IMR-90 (cell line): ENCODE measurements around the gene FLVCR2. TPM values are rescaled to one million over a fixed set of nuclear protein-coding genes. Genes with fewer than 3 reads are reported as not detected.

Experiments
- ATAC-seq: fragments of 200-7000 bp; cut with Tn5 transposase; 2 replicates; pipeline ENCODE4 v1.9.1; 2020; ENCODE audit warnings: low read depth, mild to moderate bottlenecking, moderate library complexity
- BruUV-seq: library from RNA; stranded (reverse); fragments of 400-500 nt; replicated peaks from 2 replicates; lab custom pipeline; 2021; lab: Mats Ljungman, UMichigan
- CTCF ChIA-PET: fragments of 300-600 bp; formaldehyde crosslinking; extraction: SDS; loops from one replicate; lab custom pipeline; 2021; ENCODE audit warnings: antibody characterized with exemption; lab: Yijun Ruan, JAX
- POLR2A ChIA-PET: fragments of 300-600 bp; sonication (Branson Sonifier 250); formaldehyde crosslinking; loops from one replicate; lab custom pipeline; 2022; ENCODE audit warnings: antibody characterized with exemption; ENCODE audit not compliant: unreplicated experiment; lab: Charles Lee
- DNase-seq: peaks from one replicate; pipeline ENCODE4 v3.0.0; 2013
- H2AFZ ChIP-seq: replicated peaks from 2 replicates; pipeline ENCODE3; 2013; ENCODE audit warnings: low read length, mild to moderate bottlenecking; ENCODE audit not compliant: poor library complexity
- H2AK5ac ChIP-seq: 2 replicates; pipeline ENCODE4 v1.6.1; 2013; ENCODE audit warnings: low read depth, low read length, inconsistent platforms
- H2AK9ac ChIP-seq: replicated peaks from 2 replicates; pipeline ENCODE3; 2013; ENCODE audit warnings: mild to moderate bottlenecking, low read depth, low read length, moderate library complexity; ENCODE audit not compliant: poor library complexity
- H2BK120ac ChIP-seq: 2 replicates; pipeline ENCODE4 v1.6.1; 2013; ENCODE audit warnings: low read depth, low read length, inconsistent platforms
- H2BK15ac ChIP-seq: 3 replicates; pipeline ENCODE4 v1.6.1; 2013; ENCODE audit warnings: low read depth, low read length, inconsistent platforms
- H2BK20ac ChIP-seq: 2 replicates; pipeline ENCODE4 v1.6.1; 2013; ENCODE audit warnings: low read depth, mild to moderate bottlenecking, inconsistent platforms, low read length, moderate library complexity
- H2BK5ac ChIP-seq: 2 replicates; pipeline ENCODE4 v1.6.1; 2013; ENCODE audit warnings: mild to moderate bottlenecking, low read depth, low read length, inconsistent platforms; ENCODE audit not compliant: poor library complexity, severe bottlenecking
- H3K14ac ChIP-seq: replicated peaks from 2 replicates; pipeline ENCODE4 v1.6.1; 2013; ENCODE audit warnings: low read depth, low read length, inconsistent platforms
- H3K18ac ChIP-seq: 2 replicates; pipeline ENCODE4 v1.6.1; 2013; ENCODE audit warnings: low read depth, low read length, control low read depth
- H3K23ac ChIP-seq: 2 replicates; pipeline ENCODE4 v1.6.1; 2013; ENCODE audit warnings: low read depth, low read length, inconsistent platforms
- H3K27ac ChIP-seq: 2 replicates; pipeline ENCODE4 v1.5.1; 2013; ENCODE audit warnings: mild to moderate bottlenecking, control low read depth, low read length; ENCODE audit not compliant: insufficient read depth
- H3K27me3 ChIP-seq: 2 replicates; pipeline ENCODE4 v1.6.1; 2013; ENCODE audit warnings: low read length; ENCODE audit not compliant: control insufficient read depth, insufficient read depth
- H3K36me3 ChIP-seq: 2 replicates; pipeline ENCODE4 v1.6.1; 2013; ENCODE audit warnings: low read length, mixed read lengths; ENCODE audit not compliant: control insufficient read depth, insufficient read depth
- H3K4ac ChIP-seq: 2 replicates; pipeline ENCODE4 v1.6.1; 2013; ENCODE audit warnings: low read depth, low read length, inconsistent platforms
- H3K4me1 ChIP-seq: 2 replicates; pipeline ENCODE4 v1.6.1; 2013; ENCODE audit warnings: low read length, mixed read lengths; ENCODE audit not compliant: control insufficient read depth, insufficient read depth
- H3K4me2 ChIP-seq: 2 replicates; pipeline ENCODE4 v1.6.1; 2013; ENCODE audit warnings: low read depth, mild to moderate bottlenecking, control low read depth, low read length, moderate library complexity
- H3K4me3 ChIP-seq: 2 replicates; pipeline ENCODE4 v1.5.1; 2013; ENCODE audit warnings: low read depth, mild to moderate bottlenecking, control low read depth, low read length, moderate library complexity; ENCODE audit not compliant: insufficient read depth
- H3K56ac ChIP-seq: 2 replicates; pipeline ENCODE4 v1.6.1; 2013; ENCODE audit warnings: low read length, inconsistent platforms; ENCODE audit not compliant: insufficient read depth; ENCODE audit errors: extremely low read depth
- H3K79me1 ChIP-seq, 2 experiments: 2 replicates each; pipeline ENCODE4 v1.6.1; 2013; ENCODE audit warnings: low read length in 2 of 2, inconsistent platforms in 1 of 2, low read depth in 1 of 2
- H3K9ac ChIP-seq: 2 replicates; pipeline ENCODE4 v1.6.1; 2013; ENCODE audit warnings: low read depth, low read length, control low read depth
- H3K9me1 ChIP-seq: 2 replicates; pipeline ENCODE4 v1.6.1; 2013; ENCODE audit warnings: low read length, inconsistent platforms; ENCODE audit not compliant: insufficient read depth
- H3K9me3 ChIP-seq: 2 replicates; pipeline ENCODE4 v1.6.1; 2013; ENCODE audit warnings: low read length; ENCODE audit not compliant: control insufficient read depth, insufficient read depth
- H4K20me1 ChIP-seq: 2 replicates; pipeline ENCODE4 v1.6.1; 2013; ENCODE audit warnings: low read length, inconsistent platforms; ENCODE audit not compliant: insufficient read depth
- H4K5ac ChIP-seq: 2 replicates; pipeline ENCODE4 v1.6.1; 2013; ENCODE audit warnings: mild to moderate bottlenecking, low read depth, low read length, control low read depth
- H4K8ac ChIP-seq, 2 experiments: 2 replicates each; pipeline ENCODE4 v1.6.1; 2013; ENCODE audit warnings: low read depth in 2 of 2, low read length in 2 of 2, control low read depth in 1 of 2, inconsistent platforms in 1 of 2
- H4K91ac ChIP-seq: 2 replicates; pipeline ENCODE4 v1.6.1; 2013; ENCODE audit warnings: low read depth, low read length, inconsistent platforms; ENCODE audit not compliant: insufficient read depth
- CEBPB ChIP-seq: IDR thresholded peaks from 2 replicates; pipeline ENCODE4 v1.6.1; 2012; ENCODE audit warnings: low read depth, low read length, improper control_type of control experiment
- CHD1 ChIP-seq: IDR thresholded peaks from 2 replicates; pipeline ENCODE4 v1.6.1; 2012; ENCODE audit warnings: low read depth, low read length, improper control_type of control experiment
- FOS ChIP-seq: fragments of 150-350 bp; IDR thresholded peaks from 2 replicates; pipeline ENCODE4 v1.6.1; 2016; ENCODE audit warnings: low read depth, low read length
- MAFK ChIP-seq: IDR thresholded peaks from 2 replicates; pipeline ENCODE4 v1.6.1; 2012; ENCODE audit warnings: low read depth, low read length, improper control_type of control experiment
- MAZ ChIP-seq: IDR thresholded peaks from 2 replicates; pipeline ENCODE4 v1.6.1; 2012; ENCODE audit warnings: low read depth, mild to moderate bottlenecking, low read length, improper control_type of control experiment, moderate library complexity, borderline replicate concordance
- POLR2A ChIP-seq: IDR thresholded peaks from 2 replicates; pipeline ENCODE4 v1.6.1; 2012; ENCODE audit warnings: mild to moderate bottlenecking, low read depth, low read length
- RCOR1 ChIP-seq: IDR thresholded peaks from 2 replicates; pipeline ENCODE4 v1.6.1; 2012; ENCODE audit warnings: mild to moderate bottlenecking, low read length, improper control_type of control experiment; ENCODE audit not compliant: insufficient replicate concordance
- RFX5 ChIP-seq: IDR thresholded peaks from 2 replicates; pipeline ENCODE4 v1.8.0; 2012; ENCODE audit warnings: low read depth, mild to moderate bottlenecking, low read length, moderate library complexity
- SMC3 ChIP-seq: fragments of 150-350 bp; IDR thresholded peaks from 2 replicates; pipeline ENCODE4 v1.6.1; 2016; ENCODE audit warnings: low read depth, mild to moderate bottlenecking, antibody characterized with exemption, low read length, moderate library complexity
- whole genome bisulfite sequencing, 2 experiments: methylation state at CpG; one replicate each; pipeline versions ENCODE4 v1.1.5 to v1.1.7; 2013; ENCODE audit warnings: missing lambda C conversion rate in 2 of 2; ENCODE audit not compliant: insufficient read length in 1 of 2; ENCODE audit errors: extremely low coverage in 2 of 2; 5-methylcytosine and 5-hydroxymethylcytosine counted together
- dilution Hi-C: fragments of 300-500 bp; cut with HindIII; formaldehyde crosslinking; loops from one replicate; pipeline ENCODE4 v1.14.3; 2018; ENCODE audit warnings: low sequenced_read_pairs; ENCODE audit not compliant: unreplicated experiment
- in situ Hi-C: fragments of 300-500 bp; cut with MboI; formaldehyde crosslinking; loops from 3 replicates; pipeline ENCODE4 v1.14.3; 2019; ENCODE audit warnings: low sequenced_read_pairs, inconsistent platforms, mixed read lengths
- intact Hi-C: fragments of 100-400 bp; cut with micrococcal nuclease; formaldehyde crosslinking; loops from 2 replicates; pipeline ENCODE4 v1.10.0; 2022
- polyA plus RNA-seq, 3 experiments: library from polyadenylated mRNA; depleted of rRNA; stranded (reverse); fragments of >200 nt; gene quantifications; 2 replicates each; pipeline ENCODE4 v1.2.3, GENCODE V29; 2012; ENCODE audit warnings: low replicate concordance in 1 of 3
- total RNA-seq: library from RNA; depleted of rRNA; stranded (reverse); fragments of >200 nt; gene quantifications from 2 replicates; pipeline ENCODE4 v1.2.3, GENCODE V29; 2012
- TF ChIP-seq, protein P1 (sequence below): fragments of 150-350 bp; IDR thresholded peaks from 2 replicates; pipeline ENCODE4 v1.6.1; 2016; ENCODE audit warnings: low read depth, mild to moderate bottlenecking, low read length, moderate library complexity, borderline replicate concordance
- TF ChIP-seq, protein P2 (sequence below): fragments of 150-350 bp; IDR thresholded peaks from 2 replicates; pipeline ENCODE4 v1.6.1; 2017; ENCODE audit warnings: mild to moderate bottlenecking, antibody characterized with exemption, low read length, low read depth

FLVCR2 gene
- total and polyA plus RNA-seq, 2 of the 4 experiments (the other 2 are of a cell fraction) = 0.94 to 1.4 TPM

DNA sequence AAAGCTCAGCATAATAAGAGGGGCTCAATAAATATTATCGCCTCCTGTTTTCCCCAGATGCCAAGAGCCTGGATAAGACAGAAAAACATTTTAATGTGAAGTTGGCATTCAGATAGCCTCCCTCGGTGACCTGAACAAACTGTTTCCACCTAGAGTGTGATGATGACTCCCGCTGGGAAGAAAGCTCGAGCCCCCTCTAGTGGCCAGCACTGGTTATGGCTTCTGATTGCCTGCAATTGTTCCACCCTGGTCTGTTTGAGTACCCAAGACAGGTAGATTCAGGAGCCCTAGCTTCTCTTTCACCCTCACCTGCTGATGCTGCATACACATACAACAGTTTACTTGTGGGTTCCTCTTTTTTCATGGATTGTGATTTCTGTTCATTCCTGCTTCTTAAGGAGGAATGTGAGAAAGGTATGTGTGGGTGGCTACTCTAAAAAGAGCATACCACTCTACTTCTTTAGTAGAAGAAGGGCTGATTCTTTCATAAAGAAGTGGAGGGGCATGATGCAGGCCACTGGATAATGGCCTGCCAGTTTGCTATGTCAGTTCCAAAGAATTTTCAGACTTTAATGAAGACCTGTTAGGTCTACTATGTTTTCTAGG is 75.8 kb downstream of the FLVCR2 start (continued):
- TF ChIP-seq, protein P1, sequence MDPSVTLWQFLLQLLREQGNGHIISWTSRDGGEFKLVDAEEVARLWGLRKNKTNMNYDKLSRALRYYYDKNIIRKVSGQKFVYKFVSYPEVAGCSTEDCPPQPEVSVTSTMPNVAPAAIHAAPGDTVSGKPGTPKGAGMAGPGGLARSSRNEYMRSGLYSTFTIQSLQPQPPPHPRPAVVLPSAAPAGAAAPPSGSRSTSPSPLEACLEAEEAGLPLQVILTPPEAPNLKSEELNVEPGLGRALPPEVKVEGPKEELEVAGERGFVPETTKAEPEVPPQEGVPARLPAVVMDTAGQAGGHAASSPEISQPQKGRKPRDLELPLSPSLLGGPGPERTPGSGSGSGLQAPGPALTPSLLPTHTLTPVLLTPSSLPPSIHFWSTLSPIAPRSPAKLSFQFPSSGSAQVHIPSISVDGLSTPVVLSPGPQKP = no peak
- TF ChIP-seq SMC3 (peak; percentile 94), MAFK (no peak), FOS (no peak), POLR2A (no peak)

DNA sequence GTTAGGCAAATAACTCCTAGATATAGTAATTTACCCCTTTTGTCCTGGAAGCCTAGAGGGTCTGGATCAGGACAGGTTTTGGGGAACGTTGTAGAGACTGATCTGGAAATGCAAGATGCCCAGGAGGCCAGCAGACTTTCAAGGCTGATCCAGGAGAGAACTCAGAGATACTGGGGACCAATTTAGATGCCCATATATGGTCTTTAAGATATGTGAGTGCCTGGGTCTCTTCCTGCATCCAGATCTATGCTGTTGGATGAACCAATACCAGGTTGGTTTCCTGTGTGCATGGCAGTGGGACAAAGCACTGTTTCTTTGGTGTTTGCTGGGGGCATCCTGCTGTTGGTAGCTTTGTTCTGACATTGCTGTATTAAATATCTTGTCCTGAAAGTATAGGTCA is 76.8 kb downstream of the FLVCR2 start:
- no peaks in the 10 kb centered on the region for H3K4me1 ChIP-seq
- 0% methylated on average over 1 of the region's 1 CpG; no CpG with 5 or more reads in 1 of the 2 experiments for WGBS, 2 experiments
- no peak overlapping the region for H4K5ac ChIP-seq
- intact Hi-C loops = loop anchor here (2.0 kb wide), 1 partner anchor 166 kb away; no protein-coding TSS in a partner anchor
- no peak for ATAC-seq
- no TSS peak for BruUV-seq
- H2BK120ac ChIP-seq = no peak overlapping the region
- H2AFZ ChIP-seq = no peak overlapping the region
- no peak overlapping the region for H3K56ac ChIP-seq
- H3K18ac ChIP-seq = no peak overlapping the region
- no peaks in the 10 kb centered on the region for H3K9me1 ChIP-seq
- H3K14ac ChIP-seq = no peak overlapping the region
- ChIA-PET POLR2A (interaction anchor here (1.1 kb wide), 1 partner anchor 78 kb away, joined by 3 read pairs; no protein-coding TSS in a partner anchor), CTCF (interaction anchor here (9.8 kb wide), 1 partner anchor 77 kb away, joined by 125 read pairs; the partner anchor contains the start of gene FLVCR2)
- no peak overlapping the region for H3K23ac ChIP-seq
- H2BK5ac ChIP-seq = no peak overlapping the region
- TF ChIP-seq POLR2A = no peak
- TF ChIP-seq RFX5 = no peak
- no peak for TF ChIP-seq RCOR1
- TF ChIP-seq MAZ = no peak
- no peak for TF ChIP-seq CEBPB
- TF ChIP-seq, protein P2, sequence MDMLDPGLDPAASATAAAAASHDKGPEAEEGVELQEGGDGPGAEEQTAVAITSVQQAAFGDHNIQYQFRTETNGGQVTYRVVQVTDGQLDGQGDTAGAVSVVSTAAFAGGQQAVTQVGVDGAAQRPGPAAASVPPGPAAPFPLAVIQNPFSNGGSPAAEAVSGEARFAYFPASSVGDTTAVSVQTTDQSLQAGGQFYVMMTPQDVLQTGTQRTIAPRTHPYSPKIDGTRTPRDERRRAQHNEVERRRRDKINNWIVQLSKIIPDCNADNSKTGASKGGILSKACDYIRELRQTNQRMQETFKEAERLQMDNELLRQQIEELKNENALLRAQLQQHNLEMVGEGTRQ = no peak
- TF ChIP-seq CHD1 = no peak
- dilution Hi-C loops = no loop called here
- no peak overlapping the region for H3K4me3 ChIP-seq
- in situ Hi-C loops = no loop called here
- H2AK9ac ChIP-seq = no peak overlapping the region
- H3K27ac ChIP-seq = no peak overlapping the region
- no peak overlapping the region for H4K8ac ChIP-seq
- no peaks in the 10 kb centered on the region for H3K79me1 ChIP-seq
- no peak overlapping the region for H2BK15ac ChIP-seq
- H2BK20ac ChIP-seq = no peak overlapping the region
- H2AK5ac ChIP-seq = no peak overlapping the region
- H3K36me3 ChIP-seq = peaks cover 9% of the 10 kb centered on the region; the same call in 1 of the 2 replicates
- H4K91ac ChIP-seq = no peak overlapping the region
- H3K9me3 ChIP-seq = no peaks in the 10 kb centered on the region
- no peaks in the 10 kb centered on the region for H3K27me3 ChIP-seq
- DNase-seq = no peak
- H3K9ac ChIP-seq = no peak overlapping the region
- no peak overlapping the region for H3K4me2 ChIP-seq
- H3K4ac ChIP-seq = no peak overlapping the region
- H4K20me1 ChIP-seq = no peaks in the 10 kb centered on the region
